Breast epithelium (tissue), 3 donors: ENCODE measurements around the gene ADCY7.

Experiments used
- CTCF ChIP-seq, 3 donors: fragments of 450-650 bp; IDR thresholded peaks; one replicate each; pipeline ENCODE4 v1.5.1; 2016 to 2017; ENCODE audit warnings: antibody characterized with exemption in 3 of 3, mild to moderate bottlenecking in 3 of 3, moderate library complexity in 3 of 3
- POLR2A ChIP-seq: fragments of 450-650 bp; IDR thresholded peaks from one replicate; pipeline ENCODE4 v1.6.1; 2016; ENCODE audit warnings: antibody characterized with exemption, mild to moderate bottlenecking, moderate library complexity
- POLR2AphosphoS5 ChIP-seq, 3 donors: sonication (generic); formaldehyde crosslinking; IDR thresholded peaks; one replicate each; pipeline ENCODE4 v1.6.1; 2017; ENCODE audit warnings: antibody characterized with exemption in 3 of 3

GRCh38 chr16:50263060-50263909, 3.1 kb upstream of the ADCY7 start:
- TF ChIP-seq CTCF (IDR thresholded peaks at IDR 0.05) (no peak), POLR2AphosphoS5 (IDR thresholded peaks at IDR 0.05) (no peak), POLR2A (no peak)
